Measurements from ENCODE around the gene RENBP. TPM values are rescaled to one million over a fixed set of nuclear protein-coding genes. Genes with fewer than 3 reads are reported as not detected.

Gene RENBP
- total RNA-seq, 3 donors from 2014 or later = 6.9 to 10.4 (median 8.6) TPM

- no peak for DNase-seq
- no peaks in the 10 kb centered on the region for H3K36me3 Mint-ChIP-seq (ENCODE audit: insufficient read depth)
- H3K4me3 Mint-ChIP-seq = no peak overlapping the region
- no peaks in the 10 kb centered on the region for H3K9me3 Mint-ChIP-seq
- no peaks in the 10 kb centered on the region for H3K27me3 Mint-ChIP-seq (ENCODE audit: low read depth)
- ATAC-seq = no peak
- H3K4me1 Mint-ChIP-seq (ENCODE audit: low read depth) = peaks cover 39% of the 10 kb centered on the region
These were observed 42.7 kb downstream of the RENBP start for GRCh38 chrX:153901753-153902140.

- Mint-ChIP-seq H3K9me3 (no peaks in the 10 kb centered on the region), H3K4me1 (ENCODE audit: low read depth) (peaks cover 39% of the 10 kb centered on the region), H3K4me3 (peak overlapping the region; percentile 43), H3K36me3 (ENCODE audit: insufficient read depth) (no peaks in the 10 kb centered on the region), H3K27me3 (ENCODE audit: low read depth) (no peaks in the 10 kb centered on the region)
- ATAC-seq (peak; percentile 80 to 83), DNase-seq (peak; percentile 45)
These were observed 43.4 kb downstream of the RENBP start for GRCh38 chrX:153900831-153901752.

- no peak for ATAC-seq
- Mint-ChIP-seq H3K27me3 (ENCODE audit: low read depth) (peaks cover 3% of the 10 kb centered on the region), H3K4me3 (no peak overlapping the region), H3K36me3 (ENCODE audit: insufficient read depth) (no peaks in the 10 kb centered on the region), H3K9me3 (no peaks in the 10 kb centered on the region), H3K4me1 (ENCODE audit: low read depth) (peaks cover 19% of the 10 kb centered on the region)
- no peak for DNase-seq
These were observed 46.5 kb downstream of the RENBP start for GRCh38 chrX:153897899-153898298.

- Mint-ChIP-seq H3K4me3 (no peak overlapping the region), H3K36me3 (ENCODE audit: insufficient read depth) (no peaks in the 10 kb centered on the region)
- ATAC-seq = no peak
These were observed 55.3 kb downstream of the RENBP start for GRCh38 chrX:153889123-153889522.

GRCh38 chrX:153888344-153888743 lies 56.1 kb downstream of the RENBP start:
- no peaks in the 10 kb centered on the region for H3K36me3 Mint-ChIP-seq (ENCODE audit: insufficient read depth)
- no peaks in the 10 kb centered on the region for H3K9me3 Mint-ChIP-seq
- H3K4me3 Mint-ChIP-seq = no peak overlapping the region
- ATAC-seq = no peak
- no peak for DNase-seq
- peaks cover 17% of the 10 kb centered on the region for H3K27me3 Mint-ChIP-seq (ENCODE audit: low read depth)
- peaks cover 1% of the 10 kb centered on the region for H3K4me1 Mint-ChIP-seq (ENCODE audit: low read depth)

More at GRCh38 chrX:153889123-153889522, 55.3 kb downstream of the RENBP start:
- DNase-seq = no peak
- Mint-ChIP-seq H3K27me3 (ENCODE audit: low read depth) (peaks cover 13% of the 10 kb centered on the region), H3K9me3 (no peaks in the 10 kb centered on the region), H3K4me1 (ENCODE audit: low read depth) (peaks cover 1% of the 10 kb centered on the region)

GRCh38 chrX:153887385-153887784 lies 57.1 kb downstream of the RENBP start:
- Mint-ChIP-seq H3K36me3 (ENCODE audit: insufficient read depth) (no peaks in the 10 kb centered on the region), H3K9me3 (no peaks in the 10 kb centered on the region), H3K4me1 (ENCODE audit: low read depth) (peaks cover 1% of the 10 kb centered on the region), H3K27me3 (ENCODE audit: low read depth) (peaks cover 17% of the 10 kb centered on the region), H3K4me3 (no peak overlapping the region)
- ATAC-seq (no peak), DNase-seq (no peak)

GRCh38 chrX:153886915-153887314 lies 57.5 kb downstream of the RENBP start:
- Mint-ChIP-seq H3K4me3 (no peak overlapping the region), H3K9me3 (no peaks in the 10 kb centered on the region), H3K36me3 (ENCODE audit: insufficient read depth) (no peaks in the 10 kb centered on the region), H3K4me1 (ENCODE audit: low read depth) (peaks cover 1% of the 10 kb centered on the region), H3K27me3 (ENCODE audit: low read depth) (peaks cover 19% of the 10 kb centered on the region)
- no peak for ATAC-seq
- no peak for DNase-seq

GRCh38 chrX:153885968-153886903 lies 58.2 kb downstream of the RENBP start, which contains the start of gene L1CAM:
Gene L1CAM, minus strand, starts transcription at chrX:153886173. Its CDS starts 10,337 bp downstream, at chrX:153875836.
- H3K36me3 Mint-ChIP-seq (ENCODE audit: insufficient read depth) = no peaks in the 10 kb centered on the region
- peaks cover 19% of the 10 kb centered on the region for H3K27me3 Mint-ChIP-seq (ENCODE audit: low read depth)
- no peaks in the 10 kb centered on the region for H3K9me3 Mint-ChIP-seq
- ATAC-seq (peak; percentile 67 to 71), DNase-seq (peak; percentile 29)
- peaks cover 1% of the 10 kb centered on the region for H3K4me1 Mint-ChIP-seq (ENCODE audit: low read depth)
- H3K4me3 Mint-ChIP-seq = peak within 1 kb of the TSS; percentile 19

Other genes with a start within 250 kb of the RENBP start
- gene BCAP31, start 220.3 kb downstream of the RENBP start, total RNA-seq = 100 to 1,000 TPM; 134 to 176 (median 151) TPM
- gene ABCD1, start 219.8 kb downstream of the RENBP start, total RNA-seq = 1 to 10 TPM; 2.6 to 3.4 (median 3.1) TPM
- under 1 TPM; 0.40 to 0.66 (median 0.46) TPM for gene PLXNB3, start 180.4 kb downstream of the RENBP start, total RNA-seq
- gene SRPK3, start 163.6 kb downstream of the RENBP start, total RNA-seq = not detected
- gene IDH3G, start 150.3 kb downstream of the RENBP start, total RNA-seq = 10 to 100 TPM; 60.8 to 64.2 (median 62.7) TPM
- 100 to 1,000 TPM; 295 to 341 (median 296) TPM for gene SSR4, start 150.0 kb downstream of the RENBP start, total RNA-seq
- gene PDZD4, start 114.1 kb downstream of the RENBP start, total RNA-seq = 1 to 10 TPM in 2 of 3 donors, under 1 TPM in 1; 0.81 to 1.4 (median 1.4) TPM
- under 1 TPM; 0.14 to 0.46 (median 0.34) TPM for gene L1CAM, start 58.5 kb downstream of the RENBP start, total RNA-seq
- not detected for gene AVPR2, start 40.0 kb downstream of the RENBP start, total RNA-seq
- 100 to 1,000 TPM in 2 of 3 donors, 10 to 100 TPM in 1; 96.7 to 128 (median 108) TPM for gene ARHGAP4, start 18.4 kb downstream of the RENBP start, total RNA-seq
- gene NAA10, start 9.6 kb downstream of the RENBP start, total RNA-seq = 100 to 1,000 TPM; 190 to 224 (median 221) TPM
- 100 to 1,000 TPM; 140 to 162 (median 150) TPM for gene HCFC1, start 27.2 kb upstream of the RENBP start, total RNA-seq
- gene TMEM187, start 28.1 kb upstream of the RENBP start, total RNA-seq = 1 to 10 TPM; 2.0 to 2.7 (median 2.3) TPM
- gene IRAK1, start 75.3 kb upstream of the RENBP start, total RNA-seq = 100 to 1,000 TPM; 258 to 273 (median 272) TPM
- gene MECP2, start 153.1 kb upstream of the RENBP start, total RNA-seq = 10 to 100 TPM; 42.6 to 46.7 (median 45.7) TPM
- not detected for gene OPN1LW, start 199.6 kb upstream of the RENBP start, total RNA-seq
- gene OPN1MW, start 238.0 kb upstream of the RENBP start, total RNA-seq = not detected